ENCODE measurements around the gene FHIT. TPM values are rescaled to one million over a fixed set of nuclear protein-coding genes. Genes with fewer than 3 reads are reported as not detected.

FHIT gene
- total and polyA plus RNA-seq, 2 donors from 2014 or later, result 20.2 to 61.2 TPM

DNA sequence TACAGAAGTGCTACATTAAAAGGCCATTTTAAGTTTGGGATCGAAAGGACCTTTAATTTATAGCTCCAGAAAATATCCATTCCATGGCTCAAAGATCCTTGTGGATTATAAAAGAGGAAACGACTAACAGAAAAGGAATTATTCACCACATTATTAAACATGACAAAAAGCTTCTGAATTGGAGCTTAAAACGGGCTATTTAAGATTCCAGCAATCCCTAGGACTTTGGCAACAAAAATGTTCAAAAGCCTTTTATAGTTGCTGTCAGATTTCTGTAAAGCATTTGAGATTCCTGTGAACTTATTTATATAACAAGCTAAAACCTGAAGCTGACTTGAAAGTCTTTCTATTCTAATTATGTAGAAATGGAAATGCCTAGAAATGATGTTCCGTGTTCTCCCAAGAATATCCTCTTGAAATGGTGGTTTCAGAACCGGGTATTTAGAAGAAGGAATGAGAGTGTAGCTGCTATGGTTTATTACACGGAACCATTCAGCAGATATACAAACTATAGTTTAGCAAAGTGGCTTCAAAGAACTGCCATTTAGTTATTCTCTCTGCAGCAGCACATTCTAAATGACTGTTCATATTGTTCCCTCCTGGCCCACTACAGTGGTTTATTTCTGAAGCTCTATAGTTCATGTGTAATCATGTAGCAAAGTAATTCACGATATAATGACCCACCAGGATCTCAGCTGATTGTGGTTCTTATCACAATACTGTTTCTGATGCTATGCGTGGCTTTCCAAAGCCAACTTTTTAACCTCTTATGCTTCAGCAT, 961.7 kb downstream of the FHIT start:
- Histone ChIP-seq H3K4me1 (ENCODE audit: control insufficient read depth in 2 of 3, insufficient read depth in 2 of 3, low read depth in 1 of 3, low read length in 3 of 3) (no peaks in the 10 kb centered on the region), H3K9me3 (ENCODE audit: control insufficient read depth in 2 of 3, insufficient read depth in 1 of 3, low read length in 3 of 3) (no peaks in the 10 kb centered on the region), H3K27ac (ENCODE audit: low read depth in 2 of 2, low read length in 2 of 2) (no peak overlapping the region), H3K36me3 (ENCODE audit: control insufficient read depth in 2 of 3, insufficient read depth in 3 of 3, low read length in 3 of 3) (no peaks in the 10 kb centered on the region), H3K4me3 (ENCODE audit: low read length in 3 of 3) (no peak overlapping the region), H3K27me3 (ENCODE audit: control insufficient read depth, insufficient read depth, low read length) (no peaks in the 10 kb centered on the region), H3K9ac (ENCODE audit: low read length in 3 of 3) (no peak overlapping the region)
- intact Hi-C loops (cut with DNase I), result no loop called here
- no peak for DNase-seq
- TF ChIP-seq, protein P1, sequence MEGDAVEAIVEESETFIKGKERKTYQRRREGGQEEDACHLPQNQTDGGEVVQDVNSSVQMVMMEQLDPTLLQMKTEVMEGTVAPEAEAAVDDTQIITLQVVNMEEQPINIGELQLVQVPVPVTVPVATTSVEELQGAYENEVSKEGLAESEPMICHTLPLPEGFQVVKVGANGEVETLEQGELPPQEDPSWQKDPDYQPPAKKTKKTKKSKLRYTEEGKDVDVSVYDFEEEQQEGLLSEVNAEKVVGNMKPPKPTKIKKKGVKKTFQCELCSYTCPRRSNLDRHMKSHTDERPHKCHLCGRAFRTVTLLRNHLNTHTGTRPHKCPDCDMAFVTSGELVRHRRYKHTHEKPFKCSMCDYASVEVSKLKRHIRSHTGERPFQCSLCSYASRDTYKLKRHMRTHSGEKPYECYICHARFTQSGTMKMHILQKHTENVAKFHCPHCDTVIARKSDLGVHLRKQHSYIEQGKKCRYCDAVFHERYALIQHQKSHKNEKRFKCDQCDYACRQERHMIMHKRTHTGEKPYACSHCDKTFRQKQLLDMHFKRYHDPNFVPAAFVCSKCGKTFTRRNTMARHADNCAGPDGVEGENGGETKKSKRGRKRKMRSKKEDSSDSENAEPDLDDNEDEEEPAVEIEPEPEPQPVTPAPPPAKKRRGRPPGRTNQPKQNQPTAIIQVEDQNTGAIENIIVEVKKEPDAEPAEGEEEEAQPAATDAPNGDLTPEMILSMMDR (IDR thresholded peaks at IDR 0.05; ENCODE audit: borderline replicate concordance, extremely low read depth, insufficient read depth), result no peak
- no peak for FAIRE-seq

DNA sequence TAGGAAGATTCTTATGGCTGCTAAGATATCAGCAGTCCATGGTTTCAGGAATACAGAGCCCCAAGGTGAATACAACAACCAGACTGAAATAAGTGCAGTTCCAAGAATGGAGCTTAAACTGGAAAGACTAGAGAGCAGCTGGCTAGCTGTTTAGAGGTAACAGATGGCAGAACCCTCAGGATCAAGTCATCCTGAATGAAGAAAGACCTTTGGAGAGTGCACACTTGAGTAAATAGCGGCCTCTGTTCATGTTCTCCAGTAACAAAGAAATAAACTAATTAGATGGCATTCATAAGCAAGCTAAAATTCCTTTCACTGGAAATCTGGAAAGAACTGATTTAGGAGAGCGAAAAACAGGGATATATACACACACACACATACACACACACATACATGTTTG, 968.4 kb downstream of the FHIT start:
- no peaks in the 10 kb centered on the region for H3K4me1 ChIP-seq (ENCODE audit: control insufficient read depth in 2 of 3, insufficient read depth in 2 of 3, low read depth in 1 of 3, low read length in 3 of 3)
- no peak for DNase-seq

DNA sequence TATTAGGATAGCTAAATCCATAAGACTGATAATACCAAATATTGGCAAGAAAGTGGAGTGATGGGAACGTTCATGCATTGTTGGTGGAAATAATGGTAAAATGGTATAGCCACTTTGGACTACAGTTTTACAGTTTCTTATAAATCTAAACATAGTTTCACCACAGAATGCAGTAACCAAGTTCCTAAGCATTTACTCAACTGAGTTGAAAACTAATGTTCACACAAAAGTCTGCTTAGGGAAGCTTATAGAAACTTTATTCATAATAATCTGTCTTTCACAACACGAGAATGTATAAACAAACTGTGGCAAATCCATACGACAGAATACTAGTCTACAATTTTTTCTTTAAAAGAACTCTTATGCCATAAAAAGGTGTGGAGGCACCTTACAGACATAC, 969.3 kb downstream of the FHIT start:
- Histone ChIP-seq H3K27ac (ENCODE audit: low read depth in 2 of 2, low read length in 2 of 2) (no peak overlapping the region), H3K27me3 (ENCODE audit: control insufficient read depth, insufficient read depth, low read length) (no peaks in the 10 kb centered on the region), H3K4me1 (ENCODE audit: control insufficient read depth in 2 of 3, insufficient read depth in 2 of 3, low read depth in 1 of 3, low read length in 3 of 3) (no peaks in the 10 kb centered on the region), H3K9ac (ENCODE audit: low read length in 3 of 3) (no peak overlapping the region), H3K9me3 (ENCODE audit: control insufficient read depth in 2 of 3, insufficient read depth in 1 of 3, low read length in 3 of 3) (no peaks in the 10 kb centered on the region), H3K36me3 (ENCODE audit: control insufficient read depth in 2 of 3, insufficient read depth in 3 of 3, low read length in 3 of 3) (no peaks in the 10 kb centered on the region), H3K4me3 (ENCODE audit: low read length in 3 of 3) (no peak overlapping the region)
- TF ChIP-seq, protein P1 (IDR thresholded peaks at IDR 0.05; ENCODE audit: borderline replicate concordance, extremely low read depth, insufficient read depth), result no peak
- intact Hi-C loops (cut with DNase I), result no loop called here
- FAIRE-seq, result no peak
- no peak for DNase-seq

More for the DNA sequence above, 968.4 kb downstream of the FHIT start:
- H3K4me3 ChIP-seq (ENCODE audit: low read length in 3 of 3), result no peak overlapping the region
- no peaks in the 10 kb centered on the region for H3K36me3 ChIP-seq (ENCODE audit: control insufficient read depth in 2 of 3, insufficient read depth in 3 of 3, low read length in 3 of 3)
- intact Hi-C loops (cut with DNase I), result no loop called here
- no peak overlapping the region for H3K9ac ChIP-seq (ENCODE audit: low read length in 3 of 3)
- H3K27me3 ChIP-seq (ENCODE audit: control insufficient read depth, insufficient read depth, low read length), result no peaks in the 10 kb centered on the region
- no peak overlapping the region for H3K27ac ChIP-seq (ENCODE audit: low read depth in 2 of 2, low read length in 2 of 2)
- H3K9me3 ChIP-seq (ENCODE audit: control insufficient read depth in 2 of 3, insufficient read depth in 1 of 3, low read length in 3 of 3), result no peaks in the 10 kb centered on the region
- FAIRE-seq, result no peak
- TF ChIP-seq, protein P1 (IDR thresholded peaks at IDR 0.05; ENCODE audit: borderline replicate concordance, extremely low read depth, insufficient read depth), result no peak

Data from kidney (tissue), 14 donors.